IMR-90 (cell line): ENCODE measurements around the gene NTM. TPM values are rescaled to one million over a fixed set of nuclear protein-coding genes. Genes with fewer than 3 reads are reported as not detected.

Experiments used
- ATAC-seq: fragments of 200-7000 bp; cut with Tn5 transposase; 2 replicates; pipeline ENCODE4 v1.9.1; 2020; ENCODE audit warnings: low read depth, mild to moderate bottlenecking, moderate library complexity
- BruUV-seq: library from RNA; stranded (reverse); fragments of 400-500 nt; replicated peaks from 2 replicates; lab custom pipeline; 2021; lab: Mats Ljungman, UMichigan
- CTCF ChIA-PET: fragments of 300-600 bp; formaldehyde crosslinking; extraction: SDS; loops from one replicate; lab custom pipeline; 2021; ENCODE audit warnings: antibody characterized with exemption; lab: Yijun Ruan, JAX
- POLR2A ChIA-PET: fragments of 300-600 bp; sonication (Branson Sonifier 250); formaldehyde crosslinking; loops from one replicate; lab custom pipeline; 2022; ENCODE audit warnings: antibody characterized with exemption; ENCODE audit not compliant: unreplicated experiment; lab: Charles Lee
- DNase-seq: peaks from one replicate; pipeline ENCODE4 v3.0.0; 2013
- H2AFZ ChIP-seq: replicated peaks from 2 replicates; pipeline ENCODE3; 2013; ENCODE audit warnings: low read length, mild to moderate bottlenecking; ENCODE audit not compliant: poor library complexity
- H2AK5ac ChIP-seq: 2 replicates; pipeline ENCODE4 v1.6.1; 2013; ENCODE audit warnings: low read depth, low read length, inconsistent platforms
- H2AK9ac ChIP-seq: replicated peaks from 2 replicates; pipeline ENCODE3; 2013; ENCODE audit warnings: mild to moderate bottlenecking, low read depth, low read length, moderate library complexity; ENCODE audit not compliant: poor library complexity
- H2BK120ac ChIP-seq: 2 replicates; pipeline ENCODE4 v1.6.1; 2013; ENCODE audit warnings: low read depth, low read length, inconsistent platforms
- H2BK15ac ChIP-seq: 3 replicates; pipeline ENCODE4 v1.6.1; 2013; ENCODE audit warnings: low read depth, low read length, inconsistent platforms
- H2BK20ac ChIP-seq: 2 replicates; pipeline ENCODE4 v1.6.1; 2013; ENCODE audit warnings: low read depth, mild to moderate bottlenecking, inconsistent platforms, low read length, moderate library complexity
- H2BK5ac ChIP-seq: 2 replicates; pipeline ENCODE4 v1.6.1; 2013; ENCODE audit warnings: mild to moderate bottlenecking, low read depth, low read length, inconsistent platforms; ENCODE audit not compliant: poor library complexity, severe bottlenecking
- H3K14ac ChIP-seq: replicated peaks from 2 replicates; pipeline ENCODE4 v1.6.1; 2013; ENCODE audit warnings: low read depth, low read length, inconsistent platforms
- H3K18ac ChIP-seq: 2 replicates; pipeline ENCODE4 v1.6.1; 2013; ENCODE audit warnings: low read depth, low read length, control low read depth
- H3K23ac ChIP-seq: 2 replicates; pipeline ENCODE4 v1.6.1; 2013; ENCODE audit warnings: low read depth, low read length, inconsistent platforms
- H3K27ac ChIP-seq: 2 replicates; pipeline ENCODE4 v1.5.1; 2013; ENCODE audit warnings: mild to moderate bottlenecking, control low read depth, low read length; ENCODE audit not compliant: insufficient read depth
- H3K27me3 ChIP-seq: 2 replicates; pipeline ENCODE4 v1.6.1; 2013; ENCODE audit warnings: low read length; ENCODE audit not compliant: control insufficient read depth, insufficient read depth
- H3K36me3 ChIP-seq: 2 replicates; pipeline ENCODE4 v1.6.1; 2013; ENCODE audit warnings: low read length, mixed read lengths; ENCODE audit not compliant: control insufficient read depth, insufficient read depth
- H3K4ac ChIP-seq: 2 replicates; pipeline ENCODE4 v1.6.1; 2013; ENCODE audit warnings: low read depth, low read length, inconsistent platforms
- H3K4me1 ChIP-seq: 2 replicates; pipeline ENCODE4 v1.6.1; 2013; ENCODE audit warnings: low read length, mixed read lengths; ENCODE audit not compliant: control insufficient read depth, insufficient read depth
- H3K4me2 ChIP-seq: 2 replicates; pipeline ENCODE4 v1.6.1; 2013; ENCODE audit warnings: low read depth, mild to moderate bottlenecking, control low read depth, low read length, moderate library complexity
- H3K4me3 ChIP-seq: 2 replicates; pipeline ENCODE4 v1.5.1; 2013; ENCODE audit warnings: low read depth, mild to moderate bottlenecking, control low read depth, low read length, moderate library complexity; ENCODE audit not compliant: insufficient read depth
- H3K56ac ChIP-seq: 2 replicates; pipeline ENCODE4 v1.6.1; 2013; ENCODE audit warnings: low read length, inconsistent platforms; ENCODE audit not compliant: insufficient read depth; ENCODE audit errors: extremely low read depth
- H3K79me1 ChIP-seq, 2 experiments: 2 replicates each; pipeline ENCODE4 v1.6.1; 2013; ENCODE audit warnings: low read length in 2 of 2, inconsistent platforms in 1 of 2, low read depth in 1 of 2
- H3K9ac ChIP-seq: 2 replicates; pipeline ENCODE4 v1.6.1; 2013; ENCODE audit warnings: low read depth, low read length, control low read depth
- H3K9me1 ChIP-seq: 2 replicates; pipeline ENCODE4 v1.6.1; 2013; ENCODE audit warnings: low read length, inconsistent platforms; ENCODE audit not compliant: insufficient read depth
- H3K9me3 ChIP-seq: 2 replicates; pipeline ENCODE4 v1.6.1; 2013; ENCODE audit warnings: low read length; ENCODE audit not compliant: control insufficient read depth, insufficient read depth
- H4K20me1 ChIP-seq: 2 replicates; pipeline ENCODE4 v1.6.1; 2013; ENCODE audit warnings: low read length, inconsistent platforms; ENCODE audit not compliant: insufficient read depth
- H4K5ac ChIP-seq: 2 replicates; pipeline ENCODE4 v1.6.1; 2013; ENCODE audit warnings: mild to moderate bottlenecking, low read depth, low read length, control low read depth
- H4K8ac ChIP-seq, 2 experiments: 2 replicates each; pipeline ENCODE4 v1.6.1; 2013; ENCODE audit warnings: low read depth in 2 of 2, low read length in 2 of 2, control low read depth in 1 of 2, inconsistent platforms in 1 of 2
- H4K91ac ChIP-seq: 2 replicates; pipeline ENCODE4 v1.6.1; 2013; ENCODE audit warnings: low read depth, low read length, inconsistent platforms; ENCODE audit not compliant: insufficient read depth
- CTCF ChIP-seq: conservative IDR thresholded peaks from 2 replicates; pipeline ENCODE4 v1.5.1; 2012; ENCODE audit warnings: mild to moderate bottlenecking, low read depth, low read length, improper control_type of control experiment
- MXI1 ChIP-seq: IDR thresholded peaks from 2 replicates; pipeline ENCODE4 v1.6.1; 2012; ENCODE audit warnings: low read depth, mild to moderate bottlenecking, low read length, moderate library complexity, borderline replicate concordance
- NFE2L2 ChIP-seq: fragments of 150-350 bp; IDR thresholded peaks from 2 replicates; pipeline ENCODE4 v1.6.1; 2016; ENCODE audit warnings: low read depth, mild to moderate bottlenecking, low read length
- SMC3 ChIP-seq: fragments of 150-350 bp; IDR thresholded peaks from 2 replicates; pipeline ENCODE4 v1.6.1; 2016; ENCODE audit warnings: low read depth, mild to moderate bottlenecking, antibody characterized with exemption, low read length, moderate library complexity
- WGBS, 2 experiments: methylation state at CpG; one replicate each; pipeline versions ENCODE4 v1.1.5 to v1.1.7; 2013; ENCODE audit warnings: missing lambda C conversion rate in 2 of 2; ENCODE audit not compliant: insufficient read length in 1 of 2; ENCODE audit errors: extremely low coverage in 2 of 2; 5-methylcytosine and 5-hydroxymethylcytosine counted together
- dilution Hi-C: fragments of 300-500 bp; cut with HindIII; formaldehyde crosslinking; loops from one replicate; pipeline ENCODE4 v1.14.3; 2018; ENCODE audit warnings: low sequenced_read_pairs; ENCODE audit not compliant: unreplicated experiment
- in situ Hi-C: fragments of 300-500 bp; cut with MboI; formaldehyde crosslinking; loops from 3 replicates; pipeline ENCODE4 v1.14.3; 2019; ENCODE audit warnings: low sequenced_read_pairs, inconsistent platforms, mixed read lengths
- intact Hi-C: fragments of 100-400 bp; cut with micrococcal nuclease; formaldehyde crosslinking; loops from 2 replicates; pipeline ENCODE4 v1.10.0; 2022
- polyA plus RNA-seq, 3 experiments: library from polyadenylated mRNA; depleted of rRNA; stranded (reverse); fragments of >200 nt; gene quantifications; 2 replicates each; pipeline ENCODE4 v1.2.3, GENCODE V29; 2012; ENCODE audit warnings: low replicate concordance in 1 of 3
- total RNA-seq: library from RNA; depleted of rRNA; stranded (reverse); fragments of >200 nt; gene quantifications from 2 replicates; pipeline ENCODE4 v1.2.3, GENCODE V29; 2012

The NTM gene
- total and polyA plus RNA-seq, 2 of the 4 experiments (the other 2 are of a cell fraction), result 19.5 to 25.5 TPM

GRCh38 chr11:132361011-132361550 is 990.7 kb downstream of the NTM start:
- dilution Hi-C loops, result no loop called here
- H4K91ac ChIP-seq, result no peak overlapping the region
- ATAC-seq (no peak), DNase-seq (no peak)
- H4K20me1 ChIP-seq, result no peaks in the 10 kb centered on the region
- no peaks in the 10 kb centered on the region for H3K36me3 ChIP-seq
- H2AK5ac ChIP-seq, result no peak overlapping the region
- H3K4ac ChIP-seq, result no peak overlapping the region
- no peak overlapping the region for H4K8ac ChIP-seq
- H3K23ac ChIP-seq, result no peak overlapping the region
- no peak overlapping the region for H3K14ac ChIP-seq
- BruUV-seq, result no TSS peak
- H2AFZ ChIP-seq, result no peak overlapping the region
- no peak overlapping the region for H3K4me3 ChIP-seq
- no peak overlapping the region for H3K18ac ChIP-seq
- no peak overlapping the region for H2BK15ac ChIP-seq
- WGBS, 2 experiments, result no CpG with 5 or more reads among the region's 8 CpGs
- no peak overlapping the region for H3K9ac ChIP-seq
- H3K4me2 ChIP-seq, result no peak overlapping the region
- H4K5ac ChIP-seq, result no peak overlapping the region
- intact Hi-C loops, result loop anchor here (10.0 kb wide), 1 partner anchor 216 kb away; no protein-coding TSS in a partner anchor
- no peak overlapping the region for H3K56ac ChIP-seq
- in situ Hi-C loops, result no loop called here
- POLR2A ChIA-PET, result no interaction called here
- H3K79me1 ChIP-seq, result no peaks in the 10 kb centered on the region
- H3K4me1 ChIP-seq, result no peaks in the 10 kb centered on the region
- no peak overlapping the region for H3K27ac ChIP-seq
- no peak overlapping the region for H2BK5ac ChIP-seq
- H3K9me1 ChIP-seq, result no peaks in the 10 kb centered on the region
- TF ChIP-seq SMC3 (no peak), NFE2L2 (no peak), CTCF (no peak), MXI1 (no peak)
- no peak overlapping the region for H2BK120ac ChIP-seq
- no peak overlapping the region for H2AK9ac ChIP-seq
- CTCF ChIA-PET, result interaction anchor here (0.6 kb wide), 1 partner anchor 1908 kb away, joined by 3 read pairs; no protein-coding TSS in a partner anchor
- H3K27me3 ChIP-seq, result peaks cover 3% of the 10 kb centered on the region; the same call in 1 of the 2 replicates
- no peak overlapping the region for H2BK20ac ChIP-seq
- H3K9me3 ChIP-seq, result no peaks in the 10 kb centered on the region
